Adrenal gland (tissue), 5 donors: ENCODE data around the gene ANK2.

Experiments used
- CTCF ChIP-seq, 6 experiments: fragments of 450-650 bp in 4 of 6; fragments of 200-600 bp in 2 of 6; sonication (generic) in 1 of 6; IDR thresholded peaks; 1 replicate in 5 of 6; 2 replicates in 1 of 6; pipeline versions ENCODE4 v1.5.1 to v1.8.0; 2016 to 2021; ENCODE audit warnings: antibody characterized with exemption in 6 of 6, mild to moderate bottlenecking in 2 of 6, moderate library complexity in 1 of 6
- POLR2A ChIP-seq, 2 donors: fragments of 450-650 bp; IDR thresholded peaks; one replicate each; pipeline ENCODE4 v1.6.1; 2017; ENCODE audit warnings: antibody characterized with exemption in 2 of 2, mild to moderate bottlenecking in 2 of 2, moderate library complexity in 1 of 2
- donor health status: DM: no; HTN: no; CAD: no.

- TF ChIP-seq CTCF (IDR thresholded peaks at IDR 0.05) (no peak), POLR2A (IDR thresholded peaks at IDR 0.05) (no peak)
Measured at GRCh38 chr4:113013751-113014150, 35.7 kb upstream of the ANK2 start.
